GM18526 (cell line): ENCODE data around the gene DUSP8.

Experiments
- POLR2A ChIP-seq: IDR thresholded peaks from 3 replicates; pipeline ENCODE4 v1.6.1; 2011; ENCODE audit not compliant: insufficient read length; ENCODE audit errors: extremely low read depth

The DUSP8 gene

DNA sequence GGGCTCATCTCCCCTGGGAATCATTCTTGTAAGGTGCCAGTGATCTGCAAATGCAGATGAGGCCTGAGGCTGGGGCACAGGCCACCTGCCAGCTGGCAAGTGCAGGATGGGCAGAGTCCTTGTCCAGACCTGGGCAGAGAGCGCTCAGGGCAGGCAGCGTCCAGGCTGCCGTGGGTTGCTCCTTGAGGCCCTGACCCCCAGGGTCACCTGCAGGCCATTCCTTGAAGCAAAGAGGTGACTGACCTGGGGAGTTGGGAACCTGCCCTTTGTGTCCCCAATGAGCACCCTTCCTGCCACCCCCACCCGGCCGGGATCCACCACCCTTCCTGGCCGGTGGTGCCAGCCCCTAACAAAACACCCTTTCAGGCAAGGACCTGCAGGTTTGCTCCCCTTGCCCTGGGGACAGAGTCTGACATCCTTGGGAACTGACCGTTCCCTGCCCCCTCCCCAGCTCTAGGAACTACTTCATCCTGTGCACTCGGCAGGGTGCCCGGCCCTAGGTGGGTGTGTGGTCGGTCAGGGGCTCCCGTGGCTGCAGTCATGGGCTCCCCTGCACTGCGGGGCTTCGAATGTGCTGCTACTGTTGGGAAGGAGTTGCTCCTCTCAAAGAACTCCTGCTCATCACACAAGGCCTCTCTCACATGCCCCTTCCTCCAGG, 28.3 kb downstream of the DUSP8 start:
- TF ChIP-seq POLR2A = no peak

GRCh38 chr11:1542267-1542666, 29.8 kb downstream of the DUSP8 start:
- no peak for TF ChIP-seq POLR2A

GRCh38 chr11:1541474-1542204, 30.4 kb downstream of the DUSP8 start:
- TF ChIP-seq POLR2A = no peak

DNA sequence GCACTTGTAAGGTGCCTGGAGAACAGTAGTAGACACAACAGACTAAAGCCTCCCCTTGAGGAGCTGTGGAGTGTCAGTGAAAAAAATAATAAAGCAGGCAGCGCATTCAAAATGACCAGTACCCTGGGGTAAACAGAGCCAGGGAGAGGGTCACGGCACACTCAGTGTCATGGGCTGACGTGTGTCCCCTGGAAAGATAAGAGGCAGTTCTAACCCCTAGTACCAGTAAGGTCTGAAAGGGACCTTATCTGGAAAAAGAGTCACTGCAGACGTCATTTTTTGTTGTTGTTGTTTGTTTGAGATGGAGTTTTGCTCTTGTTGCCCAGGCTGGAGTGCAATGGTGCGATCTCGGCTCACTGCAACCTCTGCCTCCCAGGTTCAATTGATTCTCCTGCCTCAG, 32.0 kb downstream of the DUSP8 start:
- TF ChIP-seq POLR2A = no peak

- no peak for TF ChIP-seq POLR2A
These were observed 33.9 kb downstream of the DUSP8 start for GRCh38 chr11:1538153-1538552.

GRCh38 chr11:1536065-1536843, 35.8 kb downstream of the DUSP8 start:
- TF ChIP-seq POLR2A = no peak

DNA sequence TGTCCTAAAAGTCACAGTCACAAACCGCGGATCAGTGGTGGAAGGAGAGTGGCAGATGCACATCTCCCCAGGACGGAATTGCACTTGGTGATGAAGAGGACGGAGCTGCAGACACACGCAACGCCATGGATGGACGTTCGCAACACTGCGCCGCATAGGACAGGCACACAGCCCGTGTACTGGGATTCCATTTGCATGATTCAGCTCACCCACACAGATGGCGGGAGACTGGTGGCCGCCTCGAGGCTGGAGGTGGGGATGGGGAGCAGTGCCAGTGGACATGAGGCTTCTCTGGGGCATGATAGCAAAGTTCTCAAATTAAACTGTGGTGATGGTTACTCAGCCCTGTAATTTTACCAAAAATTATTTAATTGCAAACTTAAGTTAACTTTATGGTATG, 37.4 kb downstream of the DUSP8 start:
- no peak for TF ChIP-seq POLR2A

DNA sequence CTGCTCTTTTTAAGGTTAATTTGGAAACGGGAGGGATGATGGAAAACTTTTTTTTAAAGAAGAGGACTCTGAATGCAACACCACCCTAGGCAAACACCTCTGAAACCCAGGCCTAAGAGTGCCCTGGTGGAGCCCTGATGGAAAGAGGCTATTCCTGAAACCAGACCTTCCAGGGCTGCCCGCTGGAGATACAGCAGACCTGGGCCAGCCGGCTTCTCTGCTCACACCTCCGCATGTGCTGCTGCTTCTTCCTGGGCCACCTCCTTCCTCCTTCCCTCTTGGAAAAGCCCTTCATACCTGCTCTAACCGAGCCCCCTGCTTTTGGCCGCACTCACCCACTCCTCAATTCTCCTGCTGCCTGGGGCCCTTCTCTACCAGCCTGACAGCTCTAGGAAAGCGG, 37.9 kb downstream of the DUSP8 start:
- no peak for TF ChIP-seq POLR2A

- TF ChIP-seq POLR2A = no peak
These were observed 38.7 kb downstream of the DUSP8 start for GRCh38 chr11:1533342-1533725.

- no peak for TF ChIP-seq POLR2A
These were observed 39.3 kb downstream of the DUSP8 start for GRCh38 chr11:1532606-1533341.

DNA sequence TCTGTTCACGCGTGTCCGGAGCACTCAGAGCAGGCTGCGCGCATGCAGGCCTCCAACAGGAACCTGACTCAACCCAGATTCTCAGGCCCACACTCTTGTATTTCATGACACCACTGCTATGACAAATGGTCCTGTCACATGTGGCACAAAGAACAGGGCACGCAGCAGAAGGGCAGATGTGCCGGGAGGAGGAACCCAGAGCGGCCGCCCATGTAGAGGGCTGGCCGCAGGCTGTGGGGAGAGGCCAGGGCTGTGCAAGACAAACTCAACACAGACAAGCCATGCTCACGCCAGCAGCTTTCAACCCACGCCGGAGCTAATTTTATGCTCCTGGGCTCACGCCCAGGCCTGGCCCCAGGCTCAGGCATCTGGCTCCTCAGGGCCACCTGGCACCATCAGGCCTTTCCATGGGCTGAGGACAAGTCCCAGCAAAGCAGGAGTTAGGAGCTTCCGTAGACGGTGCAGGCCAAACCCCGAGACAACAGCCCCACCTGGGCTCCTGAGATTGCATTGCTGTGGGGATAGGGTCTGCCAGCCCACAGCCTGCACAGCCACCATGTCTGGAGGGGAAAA, 40.0 kb downstream of the DUSP8 start:
- no peak for TF ChIP-seq POLR2A

GRCh38 chr11:1531449-1532013, 40.5 kb downstream of the DUSP8 start:
- no peak for TF ChIP-seq POLR2A

- TF ChIP-seq POLR2A = no peak
These were observed 41.2 kb downstream of the DUSP8 start for GRCh38 chr11:1530686-1531448.

GRCh38 chr11:1529774-1530173, 42.3 kb downstream of the DUSP8 start:
- no peak for TF ChIP-seq POLR2A
